SH-SY5Y (cell line): Measurements from ENCODE around the gene DUSP14.

ENCODE experiments used
- GATA2 ChIP-seq: IDR thresholded peaks from 2 replicates; pipeline ENCODE4 v1.6.1; 2011; ENCODE audit warnings: mild to moderate bottlenecking, low read depth, low read length
- GATA3 ChIP-seq: IDR thresholded peaks from 2 replicates; pipeline ENCODE4 v1.6.1; 2011; ENCODE audit warnings: low read depth, mild to moderate bottlenecking, low read length, moderate library complexity

The DUSP14 gene

DNA sequence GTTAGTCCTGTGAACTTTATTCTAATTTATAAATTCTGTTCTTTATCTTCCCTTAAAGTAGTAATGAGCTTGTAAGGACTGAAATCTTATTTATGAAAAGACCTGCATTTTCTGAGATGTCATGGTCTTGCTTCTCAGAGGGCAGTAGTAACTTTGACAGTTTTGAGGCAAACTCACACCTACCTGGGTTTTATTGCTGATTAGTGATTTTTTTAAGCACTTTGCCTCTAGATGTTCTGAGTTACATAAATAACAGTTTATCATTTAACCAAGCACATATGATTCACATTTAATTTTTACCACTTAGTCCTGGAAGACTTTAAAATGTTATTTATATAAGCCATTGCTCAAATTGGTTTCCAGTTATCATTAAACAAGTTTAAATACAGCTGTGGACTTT lies 10.7 kb downstream of the DUSP14 start:
- TF ChIP-seq GATA3 (no peak), GATA2 (no peak)

DNA sequence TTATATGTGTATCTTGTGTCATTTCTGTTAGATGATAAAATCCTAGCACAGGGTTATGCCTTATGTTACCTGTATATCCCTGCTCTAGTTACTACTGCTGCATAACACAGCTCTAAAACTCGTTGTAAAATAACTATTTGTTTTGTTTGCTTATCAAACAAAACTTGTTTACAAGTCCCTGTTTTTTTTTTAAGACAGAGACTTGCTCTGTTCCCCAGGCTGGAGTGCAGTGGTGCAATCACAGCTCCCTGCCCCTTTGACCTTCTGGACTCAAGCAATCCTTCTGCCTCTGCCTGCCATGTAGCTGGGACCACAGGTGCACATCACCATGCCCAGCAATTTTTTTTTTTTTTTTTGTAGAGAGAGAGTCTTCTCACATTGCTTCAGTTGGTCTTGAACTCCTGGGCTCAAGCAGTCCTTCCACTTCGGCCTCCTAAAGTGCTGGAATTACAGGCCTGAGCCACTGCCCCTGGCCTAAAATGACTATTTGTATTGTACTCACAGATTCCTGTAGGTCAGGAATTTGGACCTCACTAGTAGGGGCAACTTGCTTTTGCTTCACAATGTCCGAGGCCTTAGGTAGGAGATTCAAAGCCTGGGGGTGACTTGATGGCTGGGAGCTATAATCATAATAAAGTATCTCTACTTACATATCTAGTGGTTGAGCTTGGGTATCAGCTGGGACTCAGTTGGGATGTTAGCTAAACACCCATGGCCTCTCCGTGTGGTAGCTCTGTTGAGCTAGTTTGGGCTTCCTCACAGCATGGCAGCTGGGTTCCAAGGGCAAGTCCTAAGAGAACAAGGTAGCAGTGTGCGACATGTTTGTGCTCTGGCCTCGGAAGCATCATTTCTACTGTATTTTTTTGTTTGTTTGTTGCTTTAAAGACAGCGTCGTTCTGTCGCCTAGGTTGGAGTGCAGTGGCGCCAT lies 12.6 kb downstream of the DUSP14 start:
- TF ChIP-seq GATA3 = no peak

DNA sequence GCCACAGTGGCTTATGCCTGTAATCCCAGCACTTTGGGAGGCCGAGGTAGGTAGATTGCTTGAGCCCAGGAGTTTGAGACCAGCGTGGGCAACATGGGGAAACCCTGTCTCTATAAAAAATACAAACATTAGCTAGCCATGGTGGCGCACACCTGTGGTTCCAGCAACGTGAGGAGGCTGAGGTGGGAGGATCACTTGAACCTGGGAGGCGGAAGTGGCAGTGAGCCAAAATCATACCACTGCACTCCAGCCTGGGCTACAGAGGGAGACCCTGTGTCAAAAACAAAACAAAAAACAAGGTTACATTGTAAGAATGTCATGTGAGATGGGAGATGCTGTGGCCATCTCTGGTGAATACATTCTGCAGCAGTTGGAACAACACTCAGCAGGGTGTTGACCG lies 13.5 kb downstream of the DUSP14 start:
- no peak for TF ChIP-seq GATA3
- no peak for TF ChIP-seq GATA2

- no peak for TF ChIP-seq GATA3
Observed at GRCh38 chr17:37505333-37505732, 15.6 kb downstream of the DUSP14 start.

DNA sequence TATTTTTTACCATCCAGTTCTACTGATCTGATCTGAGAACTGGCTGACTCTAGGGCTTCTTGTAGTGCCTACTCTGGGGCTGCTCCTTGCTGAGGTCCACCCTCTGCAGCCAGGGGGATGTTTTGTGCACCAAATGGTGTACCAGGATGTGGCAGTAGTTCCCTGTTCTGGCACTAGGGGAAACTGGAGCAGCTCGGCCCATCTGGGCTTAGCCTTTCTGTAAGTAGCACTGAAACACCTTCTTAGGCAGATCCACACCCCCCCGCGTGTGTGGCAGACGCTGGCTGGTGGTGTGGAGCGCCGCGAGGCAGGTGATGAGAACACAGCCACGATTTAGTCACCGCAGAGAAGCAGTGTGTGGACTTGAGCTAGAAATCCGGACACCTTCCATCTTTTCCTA lies 17.0 kb downstream of the DUSP14 start:
- TF ChIP-seq GATA3 (no peak), GATA2 (no peak)

DNA sequence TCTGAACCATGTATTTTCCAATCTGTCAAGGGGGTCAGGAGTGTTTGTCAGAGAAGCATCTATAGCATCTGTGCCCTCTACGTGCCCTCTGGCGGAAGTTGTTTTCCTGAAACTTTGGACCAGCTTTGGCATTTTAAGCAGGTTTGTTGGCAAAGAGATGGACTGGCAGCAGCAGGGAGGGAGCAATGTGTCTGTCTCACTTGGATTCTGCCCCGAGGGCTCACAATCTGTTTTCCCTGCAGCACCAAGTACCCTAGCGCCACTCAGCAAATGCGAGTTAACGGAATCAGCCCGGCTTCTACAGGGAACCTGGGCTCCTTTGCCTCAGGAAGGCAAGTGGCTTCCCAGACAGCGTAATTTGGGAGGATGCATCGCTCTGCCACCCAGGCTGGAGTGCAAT lies 17.4 kb downstream of the DUSP14 start:
- TF ChIP-seq GATA2 = no peak
- TF ChIP-seq GATA3 = no peak

DNA sequence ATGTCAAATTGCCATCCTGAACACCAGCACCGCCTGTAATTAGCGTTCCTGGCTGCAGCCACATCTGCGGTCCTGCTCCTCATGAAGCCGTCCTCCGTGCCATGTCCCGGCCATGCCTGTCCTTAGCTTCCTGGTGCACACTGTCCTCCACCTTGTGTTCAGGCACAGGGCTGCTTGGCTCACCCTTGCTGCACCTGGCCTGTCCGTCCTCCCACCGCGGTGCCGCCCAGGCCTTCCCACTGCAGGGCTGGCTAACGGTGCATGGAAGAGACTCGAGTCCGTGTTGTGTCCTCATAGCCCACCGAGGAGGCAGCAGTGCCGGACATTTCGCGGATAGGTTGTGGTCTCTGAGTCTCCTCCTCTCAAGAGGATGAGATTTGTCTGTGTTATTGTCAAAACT lies 20.4 kb downstream of the DUSP14 start:
- TF ChIP-seq GATA2 (no peak), GATA3 (no peak)

GRCh38 chr17:37512442-37513068 lies 22.9 kb downstream of the DUSP14 start:
- TF ChIP-seq GATA2 = no peak
- no peak for TF ChIP-seq GATA3

DNA sequence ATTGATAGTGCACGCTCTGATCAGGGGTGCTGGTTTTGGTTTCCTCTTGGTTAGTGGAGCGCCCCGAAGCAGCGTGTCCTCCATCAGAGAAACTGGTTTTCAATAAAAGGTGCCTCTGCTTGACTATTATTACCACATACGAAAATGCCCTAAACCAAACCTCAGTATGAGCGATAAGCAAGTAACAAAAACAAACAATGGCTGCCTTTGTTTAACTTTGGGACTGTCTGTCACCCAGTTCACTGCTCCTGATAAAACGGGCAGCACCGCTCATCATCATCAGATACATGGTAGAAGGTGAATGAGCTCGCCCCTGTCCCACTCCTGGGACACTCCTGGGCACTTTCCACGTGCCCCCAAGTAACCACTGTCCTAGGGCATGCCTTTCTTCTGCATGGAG lies 24.0 kb downstream of the DUSP14 start:
- TF ChIP-seq GATA3 (no peak), GATA2 (no peak)

- no peak for TF ChIP-seq GATA2
- no peak for TF ChIP-seq GATA3
Observed at GRCh38 chr17:37516127-37516571, 26.5 kb downstream of the DUSP14 start.

- TF ChIP-seq GATA2 (no peak), GATA3 (no peak)
Observed at GRCh38 chr17:37517881-37518280, 28.2 kb downstream of the DUSP14 start.

GRCh38 chr17:37518826-37519225 lies 29.1 kb downstream of the DUSP14 start:
- no peak for TF ChIP-seq GATA3
- TF ChIP-seq GATA2 = no peak

DNA sequence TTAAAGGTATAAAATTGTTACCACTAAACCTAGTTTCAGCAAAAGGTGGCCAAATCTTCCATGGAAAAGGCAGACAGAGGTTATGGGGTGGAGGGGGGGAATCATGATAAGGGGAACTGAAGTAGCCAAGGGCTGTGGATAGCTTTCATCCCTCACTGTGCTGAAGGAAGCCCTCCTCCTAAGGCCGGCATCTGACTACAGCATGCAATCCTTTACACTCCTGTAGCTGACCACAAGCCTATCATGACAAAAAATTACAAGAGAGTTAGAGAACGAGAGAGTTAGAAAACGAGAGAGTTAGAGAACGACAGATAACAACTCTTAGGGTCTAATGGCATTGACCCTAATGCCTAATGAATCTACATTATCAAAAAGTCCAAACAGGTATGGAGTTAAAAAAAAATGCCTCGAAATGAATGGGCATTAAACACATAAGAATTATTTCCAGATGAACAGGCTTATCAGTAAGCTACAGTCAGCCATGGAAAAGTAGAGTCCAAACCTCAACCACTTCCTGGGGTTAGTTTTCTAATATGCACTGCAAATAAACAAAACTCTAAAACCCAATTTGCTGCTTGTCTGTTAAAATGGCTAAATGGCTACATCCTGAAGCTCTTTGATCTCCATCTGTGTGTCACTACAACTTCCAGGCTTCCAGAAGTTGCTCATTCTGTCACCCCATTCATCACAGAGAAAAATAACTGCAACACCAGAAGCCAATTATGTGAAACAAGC lies 29.7 kb downstream of the DUSP14 start:
- TF ChIP-seq GATA3 = no peak
- TF ChIP-seq GATA2 = no peak

- TF ChIP-seq GATA2 = no peak
- no peak for TF ChIP-seq GATA3
Observed at GRCh38 chr17:37520174-37520573, 30.5 kb downstream of the DUSP14 start.
